Chondrocyte (in vitro differentiated cells): ENCODE results near the gene RNU1-2. TPM values are rescaled to one million over a fixed set of nuclear protein-coding genes. Genes with fewer than 3 reads are reported as not detected.
"Not testable (repeated sequence)": the region's sequence is repeated elsewhere in the genome, so short reads cannot be mapped to it uniquely, and the experiment has no call there.

Source experiments
- DNase-seq: peaks from one replicate; pipeline ENCODE4 v3.0.0; 2021; ENCODE audit warnings: mixed read lengths, low spot score
- H3K27ac Mint-ChIP-seq: one replicate; pipeline ENCODE4 v1.8.0; 2021; ENCODE audit warnings: mild to moderate bottlenecking, moderate library complexity, mixed read lengths; ENCODE audit not compliant: unreplicated experiment
- H3K27me3 Mint-ChIP-seq: 2 replicates; pipeline ENCODE4 v1.8.0; 2021; ENCODE audit warnings: low read depth, mixed read lengths
- H3K36me3 Mint-ChIP-seq: 2 replicates; pipeline ENCODE4 v1.8.0; 2021; ENCODE audit warnings: low read depth, mixed read lengths
- H3K4me1 Mint-ChIP-seq: 2 replicates; pipeline ENCODE4 v1.8.0; 2021; ENCODE audit warnings: low read depth, mild to moderate bottlenecking, mixed read lengths
- H3K4me3 Mint-ChIP-seq: one replicate; pipeline ENCODE4 v1.8.0; 2021; ENCODE audit warnings: mild to moderate bottlenecking, moderate library complexity, mixed read lengths; ENCODE audit not compliant: unreplicated experiment
- H3K9me3 Mint-ChIP-seq: 2 replicates; pipeline ENCODE4 v1.8.0; 2021; ENCODE audit warnings: low read depth, mixed read lengths
- microRNA-seq: library from miRNA; unstranded; fragments of <30 nt; microRNA quantifications from one replicate; pipeline ENCODE4 v1.2.0, GENCODE V29; 2020; ENCODE audit warnings: borderline number of aligned reads
- total RNA-seq: library from RNA; stranded (reverse); gene quantifications from 3 replicates; pipeline ENCODE4 v1.2.1, GENCODE V29; 2021
- TF ChIP-seq, protein P1 (sequence below): fragments of 200-600 bp; sonication (generic); IDR thresholded peaks from 2 replicates; pipeline ENCODE4 v1.5.0; 2021; ENCODE audit warnings: antibody characterized with exemption, mild to moderate bottlenecking, moderate library complexity

The RNU1-2 gene
- total RNA-seq, 1 donor from 2014 or later = 1,438 TPM

DNA sequence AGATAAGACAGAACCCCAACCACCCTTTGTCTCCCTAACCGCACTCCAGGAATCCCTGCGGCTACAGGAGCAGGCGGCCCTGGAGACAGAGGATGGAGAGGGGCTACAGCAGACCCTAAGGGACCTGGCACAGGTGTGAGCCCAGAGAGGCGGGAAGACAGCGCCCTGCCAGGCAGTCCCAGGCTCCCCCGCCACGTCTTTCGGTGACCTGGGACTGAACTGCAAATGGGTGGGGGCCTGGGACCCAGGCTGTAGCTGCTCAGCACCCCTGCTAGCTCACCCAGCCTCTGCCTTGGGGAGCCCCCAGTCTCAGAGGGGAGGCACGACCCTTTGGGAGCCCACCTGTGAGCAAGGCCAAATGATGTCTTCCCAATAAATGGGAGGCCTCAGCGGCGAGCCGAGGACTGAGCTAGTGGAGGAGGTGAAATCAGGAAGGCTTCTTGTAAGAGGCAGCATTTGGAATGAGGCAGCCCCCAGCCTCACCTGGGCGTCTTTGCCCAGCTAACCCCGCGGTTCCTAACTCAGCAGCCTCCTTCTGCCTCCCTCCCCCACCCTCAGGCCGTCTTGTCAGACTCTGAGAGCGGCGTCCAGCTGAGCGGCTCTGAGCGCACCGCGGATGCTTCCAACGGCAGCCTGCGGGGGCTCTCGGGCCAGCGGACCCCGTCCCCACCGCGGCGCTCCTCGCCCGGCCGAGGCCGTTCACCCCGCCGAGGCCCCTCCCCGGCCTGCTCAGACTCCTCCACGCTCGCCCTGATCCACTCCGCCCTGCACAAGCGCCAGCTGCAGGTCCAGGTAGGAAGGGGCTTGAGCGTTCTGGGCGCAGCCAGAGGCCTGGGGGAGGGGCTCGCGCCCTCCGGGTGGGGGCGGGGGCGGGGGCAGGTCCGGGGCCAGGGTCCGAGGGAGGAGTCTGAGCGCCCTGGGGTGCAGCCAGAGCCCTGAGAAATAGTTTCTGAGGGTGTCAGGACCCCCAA is 42.9 kb downstream of the RNU1-2 start:
- Mint-ChIP-seq H3K9me3 (no peaks in the 10 kb centered on the region), H3K36me3 (peaks cover 1% of the 10 kb centered on the region), H3K27me3 (no peaks in the 10 kb centered on the region), H3K27ac (no peak overlapping the region), H3K4me3 (no peak overlapping the region), H3K4me1 (no peaks in the 10 kb centered on the region)
- no peak for DNase-seq
- TF ChIP-seq, protein P1, sequence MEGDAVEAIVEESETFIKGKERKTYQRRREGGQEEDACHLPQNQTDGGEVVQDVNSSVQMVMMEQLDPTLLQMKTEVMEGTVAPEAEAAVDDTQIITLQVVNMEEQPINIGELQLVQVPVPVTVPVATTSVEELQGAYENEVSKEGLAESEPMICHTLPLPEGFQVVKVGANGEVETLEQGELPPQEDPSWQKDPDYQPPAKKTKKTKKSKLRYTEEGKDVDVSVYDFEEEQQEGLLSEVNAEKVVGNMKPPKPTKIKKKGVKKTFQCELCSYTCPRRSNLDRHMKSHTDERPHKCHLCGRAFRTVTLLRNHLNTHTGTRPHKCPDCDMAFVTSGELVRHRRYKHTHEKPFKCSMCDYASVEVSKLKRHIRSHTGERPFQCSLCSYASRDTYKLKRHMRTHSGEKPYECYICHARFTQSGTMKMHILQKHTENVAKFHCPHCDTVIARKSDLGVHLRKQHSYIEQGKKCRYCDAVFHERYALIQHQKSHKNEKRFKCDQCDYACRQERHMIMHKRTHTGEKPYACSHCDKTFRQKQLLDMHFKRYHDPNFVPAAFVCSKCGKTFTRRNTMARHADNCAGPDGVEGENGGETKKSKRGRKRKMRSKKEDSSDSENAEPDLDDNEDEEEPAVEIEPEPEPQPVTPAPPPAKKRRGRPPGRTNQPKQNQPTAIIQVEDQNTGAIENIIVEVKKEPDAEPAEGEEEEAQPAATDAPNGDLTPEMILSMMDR = no peak

DNA sequence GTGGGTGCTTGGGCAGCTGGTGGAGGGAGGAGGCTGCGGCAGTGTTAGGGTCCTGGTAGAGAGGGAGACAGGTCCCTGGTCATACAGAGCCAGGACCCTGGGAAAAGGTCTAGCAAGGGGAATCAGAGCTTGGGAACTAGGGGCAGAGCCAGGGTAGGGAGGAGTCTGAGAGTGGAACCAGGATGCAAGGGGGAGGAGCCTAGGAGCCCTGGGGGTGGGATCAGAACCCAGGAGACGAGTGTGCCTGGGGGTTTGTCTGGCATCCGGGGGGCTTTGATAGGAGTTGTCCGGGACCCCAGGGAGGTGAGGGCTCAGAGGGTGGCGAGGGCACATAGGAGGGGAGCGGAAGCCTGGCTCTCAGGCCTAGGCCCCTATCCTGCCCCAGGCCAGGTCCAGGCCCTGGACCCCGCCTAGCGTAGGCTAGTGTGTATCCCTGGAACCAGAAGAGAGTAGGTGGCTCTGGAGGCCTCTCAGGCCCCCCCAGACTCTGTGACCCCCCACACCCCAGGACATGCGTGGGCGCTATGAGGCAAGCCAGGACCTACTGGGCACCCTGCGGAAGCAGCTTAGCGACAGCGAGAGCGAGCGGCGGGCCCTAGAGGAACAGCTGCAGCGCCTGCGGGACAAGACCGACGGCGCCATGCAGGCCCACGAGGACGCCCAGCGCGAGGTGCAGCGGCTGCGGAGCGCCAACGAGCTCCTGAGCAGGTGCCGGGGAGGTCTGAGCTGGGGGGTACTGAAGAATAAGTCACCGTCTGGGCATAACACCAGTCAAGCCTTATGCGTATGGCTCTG is 43.8 kb downstream of the RNU1-2 start:
- not testable (repeated sequence) for H3K36me3 Mint-ChIP-seq, H3K9me3 Mint-ChIP-seq, H3K27ac Mint-ChIP-seq, H3K27me3 Mint-ChIP-seq, H3K4me1 Mint-ChIP-seq, DNase-seq, H3K4me3 Mint-ChIP-seq

DNA sequence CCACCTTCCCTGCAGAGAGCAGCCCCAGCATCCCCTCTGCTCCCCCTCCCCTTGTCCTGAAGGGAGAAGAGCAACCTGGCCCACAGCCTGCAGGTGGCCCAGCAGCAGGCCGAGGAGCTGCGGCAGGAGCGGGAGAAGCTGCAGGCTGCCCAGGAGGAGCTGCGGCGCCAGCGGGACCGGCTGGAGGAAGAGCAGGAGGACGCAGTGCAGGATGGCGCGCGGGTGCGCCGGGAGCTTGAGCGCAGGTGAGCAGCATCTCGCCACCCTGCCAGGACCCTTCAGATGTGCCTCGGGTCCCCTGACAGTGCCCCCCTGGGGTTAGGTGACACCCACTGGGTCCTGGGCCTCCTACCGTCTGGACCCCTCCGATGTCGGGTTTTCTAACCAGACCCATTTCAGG is 48.3 kb downstream of the RNU1-2 start:
- Mint-ChIP-seq H3K4me3 (no peak overlapping the region), H3K27me3 (no peaks in the 10 kb centered on the region), H3K4me1 (no peaks in the 10 kb centered on the region), H3K36me3 (peaks cover 2% of the 10 kb centered on the region), H3K27ac (no peak overlapping the region), H3K9me3 (no peaks in the 10 kb centered on the region)
- TF ChIP-seq, protein P1 = no peak
- no peak for DNase-seq

DNA sequence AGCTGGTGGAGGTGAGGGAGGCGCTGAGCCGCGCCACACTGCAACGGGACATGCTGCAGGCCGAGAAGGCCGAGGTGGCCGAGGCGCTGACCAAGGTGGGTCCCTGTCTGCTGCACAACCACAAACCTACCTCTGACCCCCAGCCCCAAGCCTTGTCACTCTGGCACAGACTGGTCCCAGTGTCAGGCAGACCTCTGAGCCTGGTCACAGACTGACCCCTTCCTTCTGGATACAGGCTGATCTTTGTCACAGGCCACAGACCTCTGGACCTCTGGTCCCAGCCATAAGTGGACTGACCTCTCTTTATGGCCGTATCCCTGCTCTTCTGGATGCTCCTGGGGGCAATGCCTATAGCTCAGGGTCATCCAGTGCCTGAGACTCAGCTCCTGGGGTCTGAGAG is 49.7 kb downstream of the RNU1-2 start:
- DNase-seq, H3K9me3 Mint-ChIP-seq, H3K4me1 Mint-ChIP-seq, H3K27ac Mint-ChIP-seq, H3K27me3 Mint-ChIP-seq, H3K4me3 Mint-ChIP-seq, H3K36me3 Mint-ChIP-seq: not testable (repeated sequence)

Small RNAs within 50 kb of the gene (microRNA-seq; reads per million reads assigned to microRNA genes)
- not detected for gene MIR3675

Other genes starting within 250 kb of the RNU1-2 start
- 1,438 to 1,620 TPM (median 1,579 TPM) in 3 replicates for gene RNU1-3, start 229.0 kb upstream of the RNU1-2 start, total RNA-seq
- 1,438 to 1,620 TPM (median 1,579 TPM) in 3 replicates for gene RNU1-4, start 155.5 kb upstream of the RNU1-2 start, total RNA-seq
- gene CROCC, start 26.0 kb downstream of the RNU1-2 start, total RNA-seq = 24.7 to 32.2 TPM (median 26.2 TPM) in 3 replicates
- gene MFAP2, start 84.6 kb downstream of the RNU1-2 start, total RNA-seq = 260 to 285 TPM (median 269 TPM) in 3 replicates
- 52.1 to 60.8 TPM (median 54.4 TPM) in 3 replicates for gene ATP13A2, start 115.9 kb downstream of the RNU1-2 start, total RNA-seq
- gene SDHB, start 158.1 kb downstream of the RNU1-2 start, total RNA-seq = 54.7 to 70.1 TPM (median 57.7 TPM) in 3 replicates
- 20.9 to 74.9 TPM (median 72.6 TPM) in 3 replicates for gene PADI2, start 223.5 kb downstream of the RNU1-2 start, total RNA-seq